Upper lobe of left lung (tissue), 6 donors: ENCODE measurements around the gene CNTNAP2. TPM values are rescaled to one million over a fixed set of nuclear protein-coding genes. Genes with fewer than 3 reads are reported as not detected.

Source experiments
- ATAC-seq, 2 donors: fragments of 200-7000 bp; cut with Tn5 transposase; one replicate each; pipeline ENCODE4 v1.9.1; 2022; ENCODE audit warnings: mild to moderate bottlenecking in 2 of 2, moderate library complexity in 2 of 2; ENCODE audit not compliant: low FRiP score in 2 of 2
- DNase-seq, 2 donors: peaks; one replicate each; pipeline ENCODE4 v3.0.0-alpha.2; 2019 to 2020
- H3K27ac ChIP-seq, 4 donors: fragments of 200-600 bp; sonication (generic); one replicate each; pipeline ENCODE4 v1.5.1; 2016 to 2019
- H3K27me3 ChIP-seq, 4 donors: fragments of 200-600 bp; sonication (generic); one replicate each; pipeline ENCODE4 v1.5.1; 2017 to 2019
- H3K36me3 ChIP-seq, 4 donors: fragments of 200-600 bp; sonication (generic); one replicate each; pipeline ENCODE4 v1.5.1; 2016 to 2019
- H3K4me1 ChIP-seq, 4 donors: fragments of 200-600 bp; sonication (generic); one replicate each; pipeline ENCODE4 v1.5.1; 2018 to 2019
- H3K4me3 ChIP-seq, 4 donors: fragments of 200-600 bp; sonication (generic); one replicate each; pipeline ENCODE4 v1.5.1; 2017 to 2019; ENCODE audit warnings: mild to moderate bottlenecking in 2 of 4, moderate library complexity in 1 of 4
- H3K9me3 ChIP-seq, 4 donors: fragments of 200-600 bp; sonication (generic); one replicate each; pipeline ENCODE4 v1.5.1; 2018 to 2019
- EP300 ChIP-seq, 4 donors: sonication (generic); formaldehyde crosslinking; IDR thresholded peaks; one replicate each; pipeline ENCODE4 v1.5.1; 2017; ENCODE audit warnings: antibody characterized with exemption in 4 of 4, control low read depth in 2 of 4
- POLR2A ChIP-seq, 4 donors: fragments of 450-650 bp; IDR thresholded peaks; one replicate each; pipeline ENCODE4 v1.5.1; 2016 to 2017; ENCODE audit warnings: antibody characterized with exemption in 4 of 4, mild to moderate bottlenecking in 2 of 4
- POLR2AphosphoS5 ChIP-seq, 2 donors: sonication (generic); formaldehyde crosslinking; IDR thresholded peaks; one replicate each; pipeline ENCODE4 v1.5.1; 2017; ENCODE audit warnings: antibody characterized with exemption in 2 of 2
- WGBS, 2 donors: methylation state at CpG; one replicate each; pipeline ENCODE4 v1.1.5; 2017 to 2018; 5-methylcytosine and 5-hydroxymethylcytosine counted together
- total RNA-seq, 6 donors: library from RNA; depleted of rRNA in 4 of 6; stranded (reverse); fragments of >200 nt in 4 of 6; gene quantifications; one replicate each; pipeline versions ENCODE4 v1.1.0 to v1.2.1, GENCODE V29; 2016 to 2021
- TF ChIP-seq, protein P1 (sequence below), 6 experiments: fragments of 450-650 bp in 4 of 6; fragments of 200-600 bp in 2 of 6; sonication (generic) in 2 of 6; IDR thresholded peaks; one replicate each; pipeline ENCODE4 v1.5.1; 2016 to 2019; ENCODE audit warnings: antibody characterized with exemption in 6 of 6
- donor health status: DM: no; HTN: no; CAD: no; lungs with moderate emphysema.
- donor health status: DM: no; HTN: yes; CAD: no; lungs with severe emphysema.

The CNTNAP2 gene
- total RNA-seq, 6 donors from 2014 or later = 0.06 to 1.0 (median 0.37) TPM

DNA sequence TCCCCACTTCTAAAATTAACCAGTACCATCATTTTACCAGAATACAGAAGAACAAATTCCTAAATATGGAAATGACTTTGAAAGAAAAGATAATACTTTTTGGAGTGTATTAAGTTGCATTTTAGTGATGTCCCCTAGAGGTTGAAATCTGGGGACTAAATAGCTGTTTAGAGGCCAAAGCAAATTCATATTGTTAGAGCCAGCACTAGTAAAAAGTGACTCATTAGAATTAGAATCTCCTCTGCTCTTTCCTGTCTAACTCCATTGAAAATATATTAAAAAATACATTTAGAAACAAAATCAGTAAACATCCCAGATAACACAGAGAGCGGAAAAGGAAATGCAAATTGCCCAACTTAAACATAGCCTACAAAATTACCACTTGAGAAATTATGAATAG lies 1284.3 kb downstream of the CNTNAP2 start:
- no peaks in the 10 kb centered on the region for H3K4me1 ChIP-seq
- no peak overlapping the region for H3K27ac ChIP-seq
- DNase-seq (no peak), ATAC-seq (no peak)
- H3K4me3 ChIP-seq = no peak overlapping the region
- 70 to 87% methylated on average over 1 of the region's 1 CpG for WGBS, 2 donors
- H3K9me3 ChIP-seq = no peaks in the 10 kb centered on the region
- TF ChIP-seq POLR2AphosphoS5 (IDR thresholded peaks at IDR 0.05) = no peak
- no peak for TF ChIP-seq POLR2A (IDR thresholded peaks at IDR 0.05)
- H3K36me3 ChIP-seq = no peaks in the 10 kb centered on the region
- H3K27me3 ChIP-seq = no peaks in the 10 kb centered on the region

- no peaks in the 10 kb centered on the region for H3K36me3 ChIP-seq
- ATAC-seq = no peak
- 87 to 91% methylated on average over 4 of the region's 4 CpGs for WGBS, 2 donors
These were observed 1289.0 kb downstream of the CNTNAP2 start for GRCh38 chr7:147405621-147406020.

GRCh38 chr7:147406521-147407135 lies 1290.0 kb downstream of the CNTNAP2 start:
- WGBS, 2 donors = 17 to 29% methylated on average over 3 of the region's 3 CpGs

More at GRCh38 chr7:147405621-147406020, 1289.0 kb downstream of the CNTNAP2 start:
- no peak overlapping the region for H3K4me3 ChIP-seq
- no peak for DNase-seq
- TF ChIP-seq, protein P1, sequence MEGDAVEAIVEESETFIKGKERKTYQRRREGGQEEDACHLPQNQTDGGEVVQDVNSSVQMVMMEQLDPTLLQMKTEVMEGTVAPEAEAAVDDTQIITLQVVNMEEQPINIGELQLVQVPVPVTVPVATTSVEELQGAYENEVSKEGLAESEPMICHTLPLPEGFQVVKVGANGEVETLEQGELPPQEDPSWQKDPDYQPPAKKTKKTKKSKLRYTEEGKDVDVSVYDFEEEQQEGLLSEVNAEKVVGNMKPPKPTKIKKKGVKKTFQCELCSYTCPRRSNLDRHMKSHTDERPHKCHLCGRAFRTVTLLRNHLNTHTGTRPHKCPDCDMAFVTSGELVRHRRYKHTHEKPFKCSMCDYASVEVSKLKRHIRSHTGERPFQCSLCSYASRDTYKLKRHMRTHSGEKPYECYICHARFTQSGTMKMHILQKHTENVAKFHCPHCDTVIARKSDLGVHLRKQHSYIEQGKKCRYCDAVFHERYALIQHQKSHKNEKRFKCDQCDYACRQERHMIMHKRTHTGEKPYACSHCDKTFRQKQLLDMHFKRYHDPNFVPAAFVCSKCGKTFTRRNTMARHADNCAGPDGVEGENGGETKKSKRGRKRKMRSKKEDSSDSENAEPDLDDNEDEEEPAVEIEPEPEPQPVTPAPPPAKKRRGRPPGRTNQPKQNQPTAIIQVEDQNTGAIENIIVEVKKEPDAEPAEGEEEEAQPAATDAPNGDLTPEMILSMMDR (IDR thresholded peaks at IDR 0.05) = no peak
- TF ChIP-seq POLR2AphosphoS5 (IDR thresholded peaks at IDR 0.05) = no peak
- no peak for TF ChIP-seq EP300 (IDR thresholded peaks at IDR 0.05)
- TF ChIP-seq POLR2A (IDR thresholded peaks at IDR 0.05) = no peak
- H3K4me1 ChIP-seq = no peaks in the 10 kb centered on the region
- H3K9me3 ChIP-seq = no peaks in the 10 kb centered on the region
- no peak overlapping the region for H3K27ac ChIP-seq
- H3K27me3 ChIP-seq = no peaks in the 10 kb centered on the region

GRCh38 chr7:147411096-147411495 lies 1294.5 kb downstream of the CNTNAP2 start:
- Histone ChIP-seq H3K36me3 (no peaks in the 10 kb centered on the region), H3K27me3 (no peaks in the 10 kb centered on the region), H3K27ac (no peak overlapping the region), H3K9me3 (no peaks in the 10 kb centered on the region), H3K4me1 (peaks cover 0 to 6% (median 2%) of the 10 kb centered on the region in 4 donors), H3K4me3 (no peak overlapping the region)
- no peak for DNase-seq
- no peak for ATAC-seq
- TF ChIP-seq EP300 (IDR thresholded peaks at IDR 0.05) (no peak), POLR2A (IDR thresholded peaks at IDR 0.05) (no peak), POLR2AphosphoS5 (IDR thresholded peaks at IDR 0.05) (no peak)
- TF ChIP-seq, protein P1 (IDR thresholded peaks at IDR 0.05) = no peak

More at GRCh38 chr7:147406521-147407135, 1290.0 kb downstream of the CNTNAP2 start:
- H3K27me3 ChIP-seq = no peaks in the 10 kb centered on the region
- TF ChIP-seq EP300 (IDR thresholded peaks at IDR 0.05) = no peak
- TF ChIP-seq POLR2AphosphoS5 (IDR thresholded peaks at IDR 0.05) = no peak
- TF ChIP-seq POLR2A (IDR thresholded peaks at IDR 0.05) = no peak
- TF ChIP-seq, protein P1 (IDR thresholded peaks at IDR 0.05) = no peak
- no peaks in the 10 kb centered on the region for H3K4me1 ChIP-seq
- no peak overlapping the region for H3K4me3 ChIP-seq
- no peaks in the 10 kb centered on the region for H3K36me3 ChIP-seq
- H3K27ac ChIP-seq = no peak overlapping the region
- DNase-seq (no peak), ATAC-seq (no peak)
- H3K9me3 ChIP-seq = no peaks in the 10 kb centered on the region

DNA sequence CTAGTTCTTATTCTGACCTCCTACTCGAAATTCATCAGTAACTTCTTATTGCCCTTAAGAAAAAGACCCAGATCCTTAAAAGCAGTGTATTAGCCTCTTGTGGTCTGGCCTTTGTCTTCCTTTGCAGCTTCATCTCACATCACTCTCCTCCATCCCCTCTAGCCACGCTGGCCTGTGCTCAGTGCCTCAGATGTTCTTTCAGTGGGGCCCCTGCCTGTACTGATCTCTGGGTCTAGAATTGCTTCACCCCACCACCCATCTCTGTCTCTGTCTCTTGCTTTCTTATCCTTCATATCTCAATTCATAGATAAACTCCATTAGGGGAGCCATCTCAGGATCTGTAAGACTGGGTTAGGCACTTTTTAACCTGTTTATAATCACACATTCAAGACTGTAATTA lies 1295.5 kb downstream of the CNTNAP2 start:
- peak overlapping the region in 1 of 4 donors; percentile 17 for H3K27ac ChIP-seq
- peaks cover 0 to 6% (median 2%) of the 10 kb centered on the region in 4 donors for H3K4me1 ChIP-seq
- TF ChIP-seq POLR2AphosphoS5 (IDR thresholded peaks at IDR 0.05) (no peak), POLR2A (IDR thresholded peaks at IDR 0.05) (no peak), EP300 (IDR thresholded peaks at IDR 0.05) (no peak)
- TF ChIP-seq, protein P1 (IDR thresholded peaks at IDR 0.05) = no peak
- H3K4me3 ChIP-seq = no peak overlapping the region
- WGBS, 2 donors = 62 to 72% methylated on average over 2 of the region's 2 CpGs
- no peak for DNase-seq
- no peak for ATAC-seq
- H3K36me3 ChIP-seq = no peaks in the 10 kb centered on the region
- no peaks in the 10 kb centered on the region for H3K9me3 ChIP-seq
- no peaks in the 10 kb centered on the region for H3K27me3 ChIP-seq
